Stimulated activated CD8-positive, alpha-beta memory T cell treated with anti-CD3 and anti-CD28 coated beads, Interleukin-7, amount 100 ng/mL, for 24 hours (primary cell): ENCODE results near the gene LARGE1.

Experiments used
- DNase-seq: peaks from one replicate; pipeline ENCODE4 v3.0.0-alpha.2; 2020; ENCODE audit warnings: low read depth

The LARGE1 gene

GRCh38 chr22:33853200-33854097 lies 66.8 kb downstream of the LARGE1 start:
- no peak for DNase-seq

- DNase-seq, result no peak
Observed at GRCh38 chr22:33851821-33852384, 68.4 kb downstream of the LARGE1 start.

DNA sequence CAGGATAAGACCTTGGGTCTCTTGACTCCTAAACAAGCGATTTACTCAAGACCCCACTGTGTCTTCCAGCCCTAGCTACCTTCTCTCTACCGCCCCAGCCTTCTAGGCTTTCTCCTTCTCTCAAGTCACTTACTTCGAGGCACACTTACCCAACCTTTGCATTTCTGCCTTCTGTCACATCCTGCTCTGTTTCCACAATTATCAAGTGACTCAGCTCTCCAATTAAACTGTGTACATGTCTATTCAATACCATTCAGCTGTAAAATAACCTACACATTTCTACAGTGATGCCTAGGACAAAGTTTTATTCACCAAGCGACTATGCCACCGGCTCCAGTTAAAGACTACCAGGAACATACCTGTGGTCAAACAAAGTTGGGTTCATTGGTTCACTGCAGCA lies 69.0 kb downstream of the LARGE1 start:
- no peak for DNase-seq

DNA sequence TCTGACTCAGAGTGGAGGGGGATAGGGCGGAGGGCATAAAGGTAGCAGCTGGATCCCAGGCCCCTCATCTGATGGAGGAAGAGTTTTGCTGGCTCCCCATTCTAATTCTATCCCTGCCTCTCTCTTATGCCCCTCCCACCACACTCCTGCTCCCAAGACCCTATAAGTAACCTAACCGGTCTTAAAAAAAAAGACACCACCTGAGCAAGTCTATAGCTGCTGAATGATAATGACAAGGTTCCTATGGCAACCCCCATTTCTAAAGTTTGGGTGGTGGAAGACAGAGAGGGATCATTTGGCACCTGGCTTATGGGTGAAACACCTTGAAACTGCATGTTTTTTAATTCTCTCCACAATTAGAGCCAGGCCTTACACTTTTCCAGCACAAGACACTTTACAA lies 69.6 kb downstream of the LARGE1 start:
- no peak for DNase-seq

- DNase-seq, result no peak
Observed at GRCh38 chr22:33850193-33850592, 70.1 kb downstream of the LARGE1 start.

DNA sequence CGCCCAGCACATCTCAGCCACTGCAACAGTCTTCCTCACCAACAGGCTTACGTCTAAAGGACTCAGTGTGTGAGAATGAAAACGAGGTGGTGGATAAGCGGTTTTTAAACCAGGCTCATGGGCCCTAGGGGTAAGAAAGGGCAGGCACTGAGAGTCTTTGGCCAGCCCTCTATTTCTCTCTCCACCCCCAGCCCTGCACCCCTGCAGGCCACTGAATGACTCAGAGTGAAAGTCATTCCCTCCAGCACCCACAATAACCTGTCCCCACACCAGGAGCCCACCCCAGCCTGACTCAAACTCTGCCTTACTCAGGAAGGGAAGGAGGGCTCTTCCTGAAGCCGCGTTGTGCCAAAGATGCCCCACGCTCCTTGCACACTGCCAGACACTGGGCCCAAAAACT lies 72.0 kb downstream of the LARGE1 start:
- DNase-seq, result no peak

DNA sequence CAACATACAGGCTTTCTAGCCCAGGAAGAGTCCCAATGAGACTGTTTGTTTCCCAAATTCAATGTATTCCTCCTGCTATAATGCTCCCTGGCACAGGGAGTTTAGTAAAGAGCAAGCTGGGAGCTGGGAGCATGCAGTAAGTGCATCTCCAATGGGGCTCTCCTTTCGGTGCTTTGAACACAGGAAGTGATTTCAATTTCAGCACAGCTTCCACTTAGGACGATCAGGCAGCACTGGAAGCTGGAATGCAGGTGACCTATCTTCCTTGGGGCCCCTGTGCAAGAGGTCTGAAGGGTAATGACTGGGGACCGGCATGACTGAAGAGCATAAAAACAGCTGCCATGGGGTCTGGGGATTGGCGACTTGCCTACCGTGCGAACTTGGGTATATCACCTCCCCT lies 76.0 kb downstream of the LARGE1 start:
- no peak for DNase-seq

- DNase-seq, result no peak
Observed at GRCh38 chr22:33842421-33843094, 77.7 kb downstream of the LARGE1 start.

GRCh38 chr22:33842006-33842354 lies 78.3 kb downstream of the LARGE1 start:
- no peak for DNase-seq

GRCh38 chr22:33841281-33842005 lies 78.8 kb downstream of the LARGE1 start:
- DNase-seq, result no peak

DNA sequence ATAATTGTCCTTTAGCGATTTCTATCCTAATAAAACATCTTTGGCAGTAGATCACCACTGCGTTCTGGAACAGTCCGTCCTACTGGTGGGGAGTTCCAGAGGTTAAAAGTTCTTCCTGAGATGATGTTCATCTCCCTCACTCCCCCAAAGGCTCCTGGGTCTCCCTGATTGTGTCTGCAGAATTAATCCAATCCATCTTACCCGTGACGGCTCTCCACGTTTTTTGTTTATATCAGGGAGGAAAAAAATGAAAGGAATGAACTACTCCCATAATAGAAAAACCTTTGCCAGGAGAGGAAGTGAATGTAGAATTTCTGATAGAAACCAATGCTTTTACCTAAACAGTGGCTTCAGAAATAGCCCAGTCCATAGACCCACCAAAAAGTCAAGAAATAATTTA lies 81.6 kb downstream of the LARGE1 start:
- DNase-seq, result no peak

- DNase-seq, result no peak
Observed at GRCh38 chr22:33837826-33838225, 82.5 kb downstream of the LARGE1 start.

DNA sequence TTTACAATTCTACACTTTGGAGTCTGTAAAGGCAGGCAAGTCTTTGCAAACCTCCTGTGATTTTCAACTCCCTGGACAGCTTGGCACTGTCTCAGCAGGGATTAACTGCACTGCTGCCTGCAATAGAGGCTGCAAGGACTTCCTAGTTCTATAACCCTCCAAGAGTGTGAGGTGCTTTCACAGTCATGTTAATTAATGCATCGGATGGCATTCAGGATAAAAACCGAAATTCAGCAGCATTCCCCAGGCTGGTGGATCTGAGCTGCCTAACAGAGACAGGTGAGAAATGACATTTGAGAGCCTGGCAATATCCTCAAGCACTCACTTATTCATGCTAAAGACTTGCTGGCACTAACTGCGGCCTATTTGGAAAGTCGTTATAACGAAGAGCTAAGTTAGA lies 85.0 kb downstream of the LARGE1 start:
- no peak for DNase-seq

DNA sequence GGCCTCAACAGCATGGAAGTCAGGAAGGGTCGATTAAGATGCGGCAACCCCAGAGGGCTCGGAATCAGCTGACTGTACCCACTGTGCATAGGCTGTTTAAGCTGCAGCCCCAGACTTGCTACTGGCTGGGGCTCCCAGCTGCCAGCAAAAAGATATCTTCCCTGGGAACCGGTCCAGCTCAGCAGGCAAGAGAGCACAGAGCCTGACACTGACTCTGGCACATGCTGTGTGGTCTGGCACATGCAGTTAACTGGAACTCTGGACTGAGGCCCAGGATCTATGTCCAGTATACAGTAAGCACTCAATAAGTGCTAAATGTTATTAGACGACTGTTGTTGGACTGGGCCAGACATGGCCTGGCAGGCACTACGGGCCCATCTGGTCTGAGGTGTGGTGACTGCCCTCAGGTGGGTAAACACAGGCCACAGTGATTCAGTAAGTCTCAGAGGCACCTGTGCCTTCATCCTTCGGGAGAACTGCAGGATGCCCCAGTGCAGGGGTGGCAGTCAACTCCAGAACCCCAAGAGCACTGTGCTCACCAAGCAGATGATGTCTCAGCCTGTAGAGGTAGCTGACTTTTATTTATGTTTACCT lies 87.6 kb downstream of the LARGE1 start:
- no peak for DNase-seq

- no peak for DNase-seq
Observed at GRCh38 chr22:33831651-33832050, 88.6 kb downstream of the LARGE1 start.

- DNase-seq, result no peak
Observed at GRCh38 chr22:33831207-33831606, 89.1 kb downstream of the LARGE1 start.

DNA sequence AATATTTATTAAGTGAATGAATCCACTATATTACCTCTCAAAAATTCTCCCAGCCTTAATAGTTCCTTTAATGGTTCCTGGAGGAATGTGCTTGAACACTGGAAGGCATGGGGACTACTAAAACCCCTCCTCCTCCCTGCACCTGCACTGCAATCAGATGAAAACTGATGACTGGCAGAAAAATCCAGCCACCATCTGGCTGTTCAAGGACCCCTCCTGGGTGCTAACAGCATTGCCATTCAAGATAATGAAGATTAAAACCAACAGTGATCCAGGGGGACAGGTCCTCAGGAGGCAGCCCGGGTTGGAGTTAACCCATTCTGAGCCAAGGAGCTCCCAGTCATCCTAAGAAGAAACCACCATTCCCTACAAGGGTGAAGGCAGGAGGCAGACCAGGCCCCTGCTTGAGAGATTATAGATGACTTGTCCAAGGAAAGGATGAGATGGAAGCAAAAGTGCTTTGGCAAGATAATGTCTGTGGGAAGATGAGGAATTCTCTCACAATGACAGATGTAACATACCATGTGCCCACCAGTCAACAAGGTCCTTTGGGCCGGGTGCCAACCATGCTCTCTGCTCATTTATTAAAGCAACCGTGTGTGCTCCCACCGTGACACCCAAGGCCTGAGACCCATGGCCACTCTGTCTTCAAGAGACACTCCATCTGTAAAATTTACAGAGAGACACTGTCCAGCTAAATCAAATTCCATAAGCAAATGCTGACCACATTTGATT lies 90.6 kb downstream of the LARGE1 start:
- no peak for DNase-seq

DNA sequence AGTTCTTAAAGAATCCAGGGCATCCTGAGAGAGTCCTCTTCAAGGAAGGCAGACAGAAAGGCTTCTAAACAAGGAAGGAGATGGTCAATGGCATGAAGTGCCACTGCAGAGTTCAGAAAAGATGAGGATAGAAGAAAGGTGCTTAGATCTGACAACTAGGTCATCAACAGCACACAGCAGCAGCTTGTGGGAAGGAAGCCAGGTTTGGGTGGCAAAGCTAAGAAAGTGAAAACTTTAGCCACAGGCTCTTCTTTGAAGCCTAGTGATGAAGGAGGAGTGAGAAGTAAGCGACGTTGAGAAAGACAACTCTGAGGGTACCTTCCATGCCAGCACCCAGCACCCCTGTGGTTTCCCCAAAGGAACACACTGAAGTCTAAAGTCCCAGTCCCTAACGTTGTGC lies 92.0 kb downstream of the LARGE1 start:
- no peak for DNase-seq

DNA sequence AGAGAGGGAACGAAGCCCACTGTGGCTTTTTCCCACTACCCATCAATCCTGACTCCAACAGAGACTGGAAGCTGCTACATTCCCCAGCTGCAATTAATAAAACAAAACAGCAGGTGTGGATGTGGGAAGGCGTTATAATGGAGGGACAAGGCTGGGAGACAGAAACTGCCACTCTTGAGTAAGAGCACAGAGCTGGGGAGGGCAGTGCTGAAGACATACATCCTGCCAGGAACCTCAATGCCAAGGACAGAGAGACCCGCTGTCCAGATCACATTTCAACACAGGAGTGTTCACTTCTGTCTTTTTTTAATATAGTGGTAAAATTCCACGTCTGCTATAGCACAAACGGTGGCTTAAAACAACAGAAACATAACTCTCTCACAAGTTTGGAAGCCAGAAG lies 94.5 kb downstream of the LARGE1 start:
- DNase-seq, result no peak

- DNase-seq, result no peak
Observed at GRCh38 chr22:33823552-33823951, 96.7 kb downstream of the LARGE1 start.

DNA sequence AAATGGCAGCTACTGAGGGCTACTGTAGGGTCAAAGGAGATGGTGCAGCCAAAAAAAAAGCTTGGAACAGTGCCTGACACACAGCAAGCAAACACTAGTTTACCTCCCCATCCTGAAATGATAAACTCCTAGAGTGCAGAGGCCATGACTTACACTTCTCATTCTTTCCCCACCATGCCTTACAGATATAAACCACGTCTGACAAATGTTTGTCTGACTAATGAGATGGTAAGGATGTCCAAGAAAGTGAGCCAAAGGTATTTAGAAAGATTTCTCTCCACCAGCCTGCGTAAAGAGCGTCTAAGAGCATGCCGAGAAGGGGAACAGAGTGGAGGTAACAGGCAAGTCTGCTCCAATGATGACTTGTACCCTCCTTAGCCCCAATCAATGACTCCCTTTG lies 99.0 kb downstream of the LARGE1 start:
- DNase-seq, result no peak

DNA sequence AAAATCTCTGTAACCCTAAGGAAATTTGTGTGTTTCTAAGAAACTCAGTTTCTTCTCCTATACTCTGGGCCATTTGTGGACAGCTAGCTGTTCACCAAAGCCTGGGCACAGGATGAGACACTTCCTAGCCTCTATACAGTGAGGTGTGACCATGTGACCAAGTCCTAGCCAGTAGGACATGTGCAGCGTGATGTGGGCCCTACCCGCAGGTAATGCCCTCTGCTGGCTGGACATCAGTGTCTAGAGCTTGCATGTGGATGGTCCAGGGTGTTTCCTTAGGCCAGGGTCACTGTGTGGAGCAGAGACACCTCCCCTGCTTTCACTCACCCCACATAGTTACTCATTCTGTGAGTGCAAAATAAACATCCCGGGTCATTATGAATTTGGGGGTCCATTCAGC lies 100.5 kb downstream of the LARGE1 start:
- DNase-seq, result no peak
